ENCODE measurements around the gene HES5.

GRCh38 chr1:2519029-2519685, 10.9 kb downstream of the HES5 start:
- TF ChIP-seq YY1 (IDR thresholded peaks at IDR 0.05; ENCODE audit: insufficient read depth, insufficient read length) (no peak), SUZ12 (IDR thresholded peaks at IDR 0.05; ENCODE audit: extremely low read depth, insufficient read depth, insufficient read length) (no peak)

All from NT2/D1 (cell line).